Muscle layer of colon (tissue), 2 donors: ENCODE data around the gene SLC2A3.
A peak's percentile ranks its signal among the peaks of the same experiment; 100 is the strongest.
"Not testable (repeated sequence)": the region's sequence is repeated elsewhere in the genome, so short reads cannot be mapped to it uniquely, and the experiment has no call there.

ENCODE experiments used
- H3K27ac ChIP-seq: one replicate; pipeline ENCODE4 v1.7.0; 2013; ENCODE audit warnings: low read depth, mild to moderate bottlenecking, low read length, moderate library complexity
- H3K27me3 ChIP-seq, 2 donors: one replicate each; pipeline ENCODE4 v1.7.0; 2013; ENCODE audit warnings: low read length in 2 of 2, mild to moderate bottlenecking in 2 of 2; ENCODE audit not compliant: insufficient read depth in 2 of 2, control insufficient read depth in 1 of 2
- H3K36me3 ChIP-seq: one replicate; pipeline ENCODE4 v1.7.0; 2013; ENCODE audit warnings: mild to moderate bottlenecking, low read length; ENCODE audit not compliant: insufficient read depth
- H3K4me1 ChIP-seq: one replicate; pipeline ENCODE4 v1.7.0; 2013; ENCODE audit warnings: mild to moderate bottlenecking, low read length; ENCODE audit not compliant: insufficient read depth
- H3K4me3 ChIP-seq, 2 donors: one replicate each; pipeline ENCODE4 v1.7.0; 2013; ENCODE audit warnings: low read length in 2 of 2, low read depth in 1 of 2, mild to moderate bottlenecking in 1 of 2, moderate library complexity in 1 of 2
- H3K9ac ChIP-seq: one replicate; pipeline ENCODE4 v1.7.0; 2013; ENCODE audit warnings: low read length
- H3K9me3 ChIP-seq: one replicate; pipeline ENCODE4 v1.7.0; 2013; ENCODE audit warnings: mild to moderate bottlenecking, low read length
- donor health status: abdominal sarcoma.
- donor health status: Adenocarcinoma of cecum.

Gene SLC2A3

DNA sequence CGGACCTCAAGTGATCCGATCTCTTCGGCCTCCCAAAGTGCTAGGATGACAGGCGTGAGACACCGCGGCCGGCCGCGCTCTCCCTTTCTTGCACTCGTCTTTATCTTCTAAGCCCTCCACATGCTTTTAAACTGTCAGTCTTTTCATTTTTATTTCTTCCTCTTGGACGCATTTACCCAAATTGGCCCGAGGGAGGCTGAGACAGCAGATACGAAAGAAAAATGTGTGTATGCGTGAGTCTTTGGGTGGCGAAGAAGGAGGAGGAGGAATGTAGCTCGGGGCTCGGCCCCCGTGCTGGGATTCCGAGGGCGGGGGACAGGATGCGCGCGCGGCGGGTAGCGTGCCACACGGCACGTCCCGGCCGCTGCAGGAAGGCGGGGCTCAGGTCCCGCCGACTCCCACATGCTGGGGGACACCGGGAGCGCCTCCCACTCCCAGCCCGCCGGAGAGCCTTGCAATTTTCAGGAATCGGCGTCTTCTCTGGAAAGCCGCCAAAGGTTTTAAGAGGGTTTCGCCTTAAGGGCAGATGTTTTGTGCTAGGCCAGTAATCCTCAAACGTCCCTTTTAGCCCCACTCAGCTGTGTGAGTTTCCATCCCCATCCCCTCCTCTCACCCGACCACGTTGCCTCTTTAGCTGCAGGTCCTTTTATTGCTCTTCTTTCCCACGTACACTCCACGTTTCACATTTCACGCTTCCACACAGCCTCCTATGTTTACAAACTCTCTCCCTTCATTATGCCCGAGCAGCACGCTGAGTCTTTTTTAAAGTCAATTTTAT, 34.7 kb upstream of the SLC2A3 start:
- Histone ChIP-seq H3K9me3 (no peaks in the 10 kb centered on the region), H3K9ac (peak overlapping the region; percentile 18), H3K4me3 (peak overlapping the region; percentile 47 to 49), H3K27me3 (no peaks in the 10 kb centered on the region), H3K36me3 (no peaks in the 10 kb centered on the region), H3K4me1 (no peaks in the 10 kb centered on the region), H3K27ac (peak overlapping the region; percentile 65)

GRCh38 chr12:7966563-7966962, 30.6 kb upstream of the SLC2A3 start:
- Histone ChIP-seq H3K4me1 (no peaks in the 10 kb centered on the region), H3K27me3 (no peaks in the 10 kb centered on the region), H3K9ac (no peak overlapping the region), H3K9me3 (no peaks in the 10 kb centered on the region), H3K27ac (no peak overlapping the region), H3K4me3 (no peak overlapping the region), H3K36me3 (no peaks in the 10 kb centered on the region)

DNA sequence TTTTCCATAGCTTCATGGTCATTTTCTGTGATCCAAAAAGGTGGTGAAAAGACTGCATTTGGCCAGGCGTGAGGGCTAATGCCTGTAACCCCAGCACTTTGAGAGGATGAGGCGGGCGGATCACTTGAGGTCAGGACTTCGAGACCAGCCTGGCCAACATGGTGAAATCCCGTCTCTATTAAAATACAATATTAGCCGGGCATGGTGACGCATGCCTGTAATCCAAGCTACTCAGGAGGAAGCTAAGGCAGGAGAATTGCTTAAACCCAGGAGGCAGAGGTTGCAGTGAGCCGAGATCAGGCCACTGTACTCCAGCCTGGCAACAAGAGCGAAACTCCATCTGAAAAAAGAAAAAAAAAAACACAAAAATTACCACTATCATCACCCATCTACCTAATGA, 28.7 kb upstream of the SLC2A3 start:
- H3K4me3 ChIP-seq, result not testable (repeated sequence)

DNA sequence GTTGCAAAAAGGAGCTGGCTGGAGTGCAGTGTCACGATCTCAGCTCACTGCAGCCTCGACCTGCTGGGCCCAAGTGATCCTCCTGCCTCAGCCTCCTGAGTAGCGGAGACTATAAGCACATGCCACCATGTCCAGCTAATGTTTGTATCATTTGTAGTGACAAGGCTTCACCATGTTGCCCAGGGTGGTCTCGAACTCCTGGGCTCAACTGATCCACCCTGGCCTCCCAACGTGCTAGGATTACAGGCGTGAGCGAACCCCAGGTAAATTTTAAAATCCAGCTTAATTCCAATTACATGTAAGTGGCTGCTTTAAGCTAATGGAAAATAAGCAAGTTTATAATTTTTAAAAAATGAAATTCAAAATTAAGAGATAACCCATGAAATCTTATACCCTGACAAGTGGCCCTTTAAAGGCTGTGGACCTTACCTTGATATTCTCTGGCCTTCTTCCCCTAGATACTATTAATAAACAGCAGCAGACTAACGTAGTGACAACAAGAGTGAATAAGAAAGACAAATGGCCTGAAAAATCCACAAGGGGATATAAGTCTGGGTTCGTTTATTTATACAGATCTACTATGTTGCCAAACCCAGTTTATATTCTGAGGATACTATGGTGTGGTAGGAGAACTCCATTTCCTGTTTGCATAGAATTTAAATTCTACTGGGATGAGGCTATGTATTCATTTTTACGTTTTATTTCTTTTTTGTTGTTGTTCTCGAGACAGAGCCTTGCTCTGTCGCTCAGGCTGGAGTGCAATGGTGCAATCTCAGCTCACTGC, 25.6 kb upstream of the SLC2A3 start:
- no peaks in the 10 kb centered on the region for H3K36me3 ChIP-seq
- no peak overlapping the region for H3K27ac ChIP-seq
- H3K4me1 ChIP-seq, result no peaks in the 10 kb centered on the region
- no peaks in the 10 kb centered on the region for H3K27me3 ChIP-seq
- no peak overlapping the region for H3K9ac ChIP-seq
- peak overlapping the region in 1 of 2 donors; percentile 82 for H3K4me3 ChIP-seq
- H3K9me3 ChIP-seq, result no peaks in the 10 kb centered on the region

More for the DNA sequence above, 28.7 kb upstream of the SLC2A3 start:
- not testable (repeated sequence) for H3K9ac ChIP-seq, H3K27me3 ChIP-seq, H3K9me3 ChIP-seq, H3K27ac ChIP-seq, H3K4me1 ChIP-seq, H3K36me3 ChIP-seq

GRCh38 chr12:7959701-7960121, 23.7 kb upstream of the SLC2A3 start:
- no peaks in the 10 kb centered on the region for H3K36me3 ChIP-seq
- no peaks in the 10 kb centered on the region for H3K4me1 ChIP-seq
- H3K27ac ChIP-seq, result no peak overlapping the region
- H3K9ac ChIP-seq, result no peak overlapping the region
- H3K4me3 ChIP-seq, result no peak overlapping the region
- H3K9me3 ChIP-seq, result no peaks in the 10 kb centered on the region
- H3K27me3 ChIP-seq, result no peaks in the 10 kb centered on the region

- no peak overlapping the region for H3K4me3 ChIP-seq
- no peaks in the 10 kb centered on the region for H3K27me3 ChIP-seq
- H3K9me3 ChIP-seq, result no peaks in the 10 kb centered on the region
- H3K4me1 ChIP-seq, result no peaks in the 10 kb centered on the region
- H3K36me3 ChIP-seq, result no peaks in the 10 kb centered on the region
- no peak overlapping the region for H3K27ac ChIP-seq
- no peak overlapping the region for H3K9ac ChIP-seq
Observed at GRCh38 chr12:7959278-7959677, 23.3 kb upstream of the SLC2A3 start.

- not testable (repeated sequence) for H3K4me3 ChIP-seq, H3K36me3 ChIP-seq, H3K27ac ChIP-seq, H3K9me3 ChIP-seq, H3K4me1 ChIP-seq, H3K27me3 ChIP-seq, H3K9ac ChIP-seq
Observed at GRCh38 chr12:7954877-7955276, 18.9 kb upstream of the SLC2A3 start.

- H3K27me3 ChIP-seq, H3K4me3 ChIP-seq, H3K36me3 ChIP-seq, H3K27ac ChIP-seq, H3K9me3 ChIP-seq, H3K4me1 ChIP-seq, H3K9ac ChIP-seq: not testable (repeated sequence)
Observed at GRCh38 chr12:7954418-7954817, 18.4 kb upstream of the SLC2A3 start.

- H3K27ac ChIP-seq, H3K9ac ChIP-seq, H3K4me1 ChIP-seq, H3K36me3 ChIP-seq, H3K4me3 ChIP-seq, H3K9me3 ChIP-seq, H3K27me3 ChIP-seq: not testable (repeated sequence)
Observed at GRCh38 chr12:7953912-7954311, 17.9 kb upstream of the SLC2A3 start.

DNA sequence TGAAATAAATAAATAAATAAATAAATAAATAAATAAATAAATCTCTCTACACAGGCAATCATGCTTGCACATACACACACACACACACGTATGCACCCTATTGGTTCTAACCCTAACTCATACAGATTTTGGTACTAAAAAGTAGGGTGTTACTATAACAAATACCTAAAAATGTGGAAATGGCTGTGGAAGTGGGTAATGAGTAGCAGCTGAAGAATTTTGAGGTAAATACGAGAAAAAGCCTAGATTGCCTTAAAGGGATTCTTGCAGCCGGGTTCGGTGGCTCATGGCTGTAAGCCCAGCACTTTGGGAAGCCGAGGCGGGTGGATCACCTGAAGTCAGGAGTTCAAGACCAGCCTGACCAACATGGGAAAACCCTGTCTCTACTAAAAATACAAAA, 15.7 kb upstream of the SLC2A3 start:
- Histone ChIP-seq H3K36me3 (no peaks in the 10 kb centered on the region), H3K9me3 (no peaks in the 10 kb centered on the region), H3K27ac (no peak overlapping the region), H3K4me1 (no peaks in the 10 kb centered on the region), H3K9ac (no peak overlapping the region), H3K27me3 (no peaks in the 10 kb centered on the region), H3K4me3 (no peak overlapping the region)

DNA sequence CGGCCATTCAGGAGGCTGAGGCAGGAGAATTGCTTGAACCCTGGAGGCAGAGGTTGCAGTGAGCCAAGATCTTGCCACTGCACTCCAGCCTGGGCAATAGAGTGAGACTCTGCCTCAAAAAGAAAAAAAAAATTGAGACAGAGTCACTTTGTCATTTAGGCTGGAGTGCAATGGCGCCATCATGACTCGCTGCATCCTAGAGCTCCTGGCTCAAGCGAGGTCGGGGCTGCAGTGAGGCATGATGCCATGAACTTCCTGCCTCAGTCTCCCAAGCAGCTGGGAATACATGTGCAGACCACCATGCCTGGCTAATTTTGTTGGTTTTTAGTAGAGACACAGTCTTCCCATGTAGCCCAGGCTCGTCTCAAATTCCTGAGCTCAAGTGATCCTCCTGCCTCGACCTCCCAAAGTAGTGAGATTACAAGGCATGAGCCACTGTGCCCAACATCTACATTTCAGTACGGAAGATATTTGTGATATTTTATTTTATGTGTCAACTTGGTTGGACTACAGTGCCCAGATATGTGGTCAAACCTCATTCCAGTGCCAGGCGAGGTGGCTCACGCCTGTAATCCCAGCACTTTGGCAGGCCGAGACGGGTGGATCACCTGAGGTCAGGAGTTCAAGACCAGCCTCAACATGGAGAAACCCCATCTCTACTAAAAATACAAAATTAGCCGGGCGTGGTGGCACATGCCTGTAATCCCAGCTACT, 14.4 kb upstream of the SLC2A3 start:
- H3K4me1 ChIP-seq, H3K4me3 ChIP-seq, H3K9ac ChIP-seq, H3K27ac ChIP-seq, H3K36me3 ChIP-seq, H3K9me3 ChIP-seq, H3K27me3 ChIP-seq: not testable (repeated sequence)
